WERI-Rb-1 (cell line): ENCODE measurements around the gene CTNS.

Source experiments
- DNase-seq: peaks from one replicate; pipeline ENCODE4 v3.0.0-alpha.2; 2020
- H3K27ac ChIP-seq: fragments of 250-450 bp; sonication (Bioruptor Pico); 2 replicates; pipeline ENCODE4 v1.5.1; 2020; ENCODE audit warnings: mild to moderate bottlenecking, moderate library complexity
- H3K27me3 ChIP-seq: fragments of 250-450 bp; sonication (Bioruptor Pico); 2 replicates; pipeline ENCODE4 v1.5.1; 2021; ENCODE audit warnings: mild to moderate bottlenecking, low read depth, moderate library complexity; ENCODE audit not compliant: insufficient read depth, severe bottlenecking
- H3K36me3 ChIP-seq: fragments of 250-450 bp; sonication (Bioruptor Pico); 2 replicates; pipeline ENCODE4 v1.5.1; 2020; ENCODE audit warnings: mild to moderate bottlenecking, moderate library complexity
- H3K4me3 ChIP-seq: 2 replicates; pipeline ENCODE4 v1.5.1; 2011; ENCODE audit warnings: low read depth, mild to moderate bottlenecking, control low read depth, low read length
- H3K9me3 ChIP-seq: fragments of 250-450 bp; sonication (Bioruptor Pico); 2 replicates; pipeline ENCODE4 v1.5.1; 2021; ENCODE audit warnings: mild to moderate bottlenecking, moderate library complexity; ENCODE audit not compliant: severe bottlenecking
- TF ChIP-seq, protein P1 (sequence below): IDR thresholded peaks from 2 replicates; pipeline ENCODE4 v1.5.1; 2011; ENCODE audit warnings: low read depth, mild to moderate bottlenecking, control low read depth, inconsistent platforms, low read length

The CTNS gene

DNA sequence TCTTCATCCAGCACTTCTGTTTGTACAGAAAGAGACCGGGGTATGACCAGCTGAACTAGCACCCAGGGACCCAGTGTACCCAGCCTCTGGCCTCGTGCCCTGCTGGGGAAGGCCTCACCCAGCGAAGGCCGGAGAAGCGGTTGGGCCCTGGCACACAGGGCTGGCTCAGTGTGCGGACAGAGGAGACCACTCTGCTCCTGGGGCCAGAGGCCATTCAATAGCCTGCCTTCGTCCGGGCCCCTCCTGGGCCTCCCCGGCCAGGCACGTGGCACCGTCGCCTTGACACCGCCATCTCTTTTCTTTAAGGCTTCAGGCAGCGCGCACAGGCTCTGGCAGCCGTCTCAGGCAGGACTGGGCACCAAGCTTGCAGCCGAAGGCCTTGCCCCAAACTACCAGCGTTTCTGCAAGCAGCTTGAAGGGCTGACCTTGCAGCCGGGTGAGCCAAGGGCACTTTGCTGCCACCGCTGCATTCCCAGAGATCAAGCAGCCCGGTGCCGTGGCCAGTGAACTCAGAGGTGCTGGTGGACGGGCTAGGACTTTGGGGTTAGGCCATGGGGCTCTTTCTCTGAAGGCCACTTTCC is 23.8 kb downstream of the CTNS start:
- H3K27me3 ChIP-seq = no peaks in the 10 kb centered on the region
- DNase-seq = no peak
- H3K27ac ChIP-seq = no peak overlapping the region
- peaks cover 34% of the 10 kb centered on the region for H3K36me3 ChIP-seq
- H3K9me3 ChIP-seq = no peaks in the 10 kb centered on the region
- H3K4me3 ChIP-seq = no peak overlapping the region
- TF ChIP-seq, protein P1, sequence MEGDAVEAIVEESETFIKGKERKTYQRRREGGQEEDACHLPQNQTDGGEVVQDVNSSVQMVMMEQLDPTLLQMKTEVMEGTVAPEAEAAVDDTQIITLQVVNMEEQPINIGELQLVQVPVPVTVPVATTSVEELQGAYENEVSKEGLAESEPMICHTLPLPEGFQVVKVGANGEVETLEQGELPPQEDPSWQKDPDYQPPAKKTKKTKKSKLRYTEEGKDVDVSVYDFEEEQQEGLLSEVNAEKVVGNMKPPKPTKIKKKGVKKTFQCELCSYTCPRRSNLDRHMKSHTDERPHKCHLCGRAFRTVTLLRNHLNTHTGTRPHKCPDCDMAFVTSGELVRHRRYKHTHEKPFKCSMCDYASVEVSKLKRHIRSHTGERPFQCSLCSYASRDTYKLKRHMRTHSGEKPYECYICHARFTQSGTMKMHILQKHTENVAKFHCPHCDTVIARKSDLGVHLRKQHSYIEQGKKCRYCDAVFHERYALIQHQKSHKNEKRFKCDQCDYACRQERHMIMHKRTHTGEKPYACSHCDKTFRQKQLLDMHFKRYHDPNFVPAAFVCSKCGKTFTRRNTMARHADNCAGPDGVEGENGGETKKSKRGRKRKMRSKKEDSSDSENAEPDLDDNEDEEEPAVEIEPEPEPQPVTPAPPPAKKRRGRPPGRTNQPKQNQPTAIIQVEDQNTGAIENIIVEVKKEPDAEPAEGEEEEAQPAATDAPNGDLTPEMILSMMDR = no peak

DNA sequence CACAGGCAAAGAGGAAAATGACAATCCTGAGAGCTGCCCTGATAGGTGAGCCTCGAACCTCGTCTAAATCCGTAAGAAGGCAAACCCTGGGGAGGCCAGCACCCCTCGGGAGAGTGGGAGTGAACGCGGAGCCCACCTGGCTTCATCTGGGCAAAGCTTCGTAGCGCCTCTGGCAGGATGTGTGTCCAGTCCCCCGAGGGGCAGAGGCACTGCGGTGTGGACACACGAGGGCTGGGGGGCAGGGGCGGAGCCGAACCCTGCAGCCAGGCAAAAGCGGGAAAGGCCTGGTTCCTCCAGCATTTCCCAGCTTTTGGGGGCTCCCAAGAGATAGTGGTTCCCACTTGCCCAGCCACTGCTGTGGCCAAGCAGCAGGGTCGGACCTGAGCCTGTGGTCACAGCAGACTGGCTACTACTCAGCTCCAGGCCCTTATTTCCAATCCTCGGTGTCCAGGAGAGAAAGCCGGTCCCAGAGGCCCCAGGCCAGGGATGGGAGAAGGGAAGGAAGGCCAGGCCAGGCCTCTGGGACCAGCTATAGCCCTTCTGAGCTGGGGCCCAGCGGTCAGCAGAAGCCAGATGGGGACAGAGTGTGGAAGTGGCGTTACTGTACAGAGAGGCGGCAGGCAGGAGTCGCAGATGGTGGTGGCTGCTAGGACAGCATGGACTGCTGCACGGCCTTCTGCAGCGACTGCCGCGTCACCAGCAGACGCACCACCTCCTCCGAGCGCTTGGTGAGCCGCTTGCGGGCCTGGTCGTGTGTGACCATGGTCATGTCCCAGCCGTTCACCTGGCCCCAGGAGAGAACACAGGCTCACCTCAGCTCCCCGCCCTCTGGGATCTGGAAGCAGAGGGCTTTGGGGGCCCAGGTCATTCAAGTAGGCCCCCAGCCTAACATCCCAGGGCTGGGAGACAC is 26.8 kb downstream of the CTNS start:
- Histone ChIP-seq H3K9me3 (no peaks in the 10 kb centered on the region), H3K27me3 (no peaks in the 10 kb centered on the region), H3K36me3 (peaks cover 35% of the 10 kb centered on the region), H3K27ac (peak overlapping the region; percentile 31; the same call in 1 of the 2 replicates), H3K4me3 (no peak overlapping the region)
- TF ChIP-seq, protein P1 = peak; percentile 18; the same call in 1 of the 2 replicates
- peak; percentile 42 for DNase-seq

DNA sequence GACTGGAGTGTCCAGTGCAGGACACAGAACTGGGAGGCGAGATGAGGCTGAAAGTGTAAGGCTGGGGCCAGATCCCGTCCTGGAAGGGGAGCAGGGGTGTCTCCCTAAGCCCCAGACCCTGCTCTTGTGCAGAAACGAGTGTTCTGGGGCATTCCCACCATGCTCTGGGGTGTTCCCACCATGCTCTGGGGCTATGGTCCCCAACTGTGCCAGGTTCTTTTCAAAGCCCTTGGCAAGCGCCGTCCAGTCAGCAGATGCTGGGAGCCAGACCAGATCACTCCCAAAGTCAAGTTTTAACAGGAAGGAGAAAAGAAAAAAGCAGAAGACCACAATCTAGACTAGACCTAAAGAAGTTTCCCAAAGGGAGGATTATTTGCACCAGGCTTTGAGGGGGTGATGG is 29.3 kb downstream of the CTNS start:
- H3K27ac ChIP-seq = no peak overlapping the region; the same call in 1 of the 2 replicates
- DNase-seq = no peak
- H3K4me3 ChIP-seq = no peak overlapping the region
- no peaks in the 10 kb centered on the region for H3K9me3 ChIP-seq
- peaks cover 43% of the 10 kb centered on the region for H3K36me3 ChIP-seq
- TF ChIP-seq, protein P1 = no peak
- no peaks in the 10 kb centered on the region for H3K27me3 ChIP-seq

DNA sequence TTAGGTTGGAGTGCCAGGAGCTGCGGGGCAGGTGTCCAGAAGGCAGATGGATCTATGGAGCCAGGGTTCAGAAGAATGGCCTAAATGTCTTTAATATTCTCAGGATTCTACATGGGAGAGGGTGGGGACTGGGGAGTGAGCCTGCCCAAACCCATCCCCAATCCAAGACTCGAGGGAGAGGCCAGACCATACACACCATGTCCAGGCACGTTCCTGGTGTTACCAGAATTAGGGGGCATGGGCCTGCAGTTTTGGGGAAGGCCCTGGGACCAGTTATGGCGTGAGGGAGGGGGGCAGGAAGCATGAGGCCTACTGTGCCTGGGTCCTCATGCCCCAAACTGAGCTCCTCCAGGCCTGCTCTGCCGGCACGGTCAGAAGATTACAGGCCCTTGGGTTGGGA is 30.0 kb downstream of the CTNS start:
- no peaks in the 10 kb centered on the region for H3K27me3 ChIP-seq
- DNase-seq = no peak
- TF ChIP-seq, protein P1 = no peak
- no peak overlapping the region for H3K4me3 ChIP-seq
- peak overlapping the region; percentile 96 for H3K27ac ChIP-seq
- H3K36me3 ChIP-seq = peaks cover 36% of the 10 kb centered on the region
- H3K9me3 ChIP-seq = no peaks in the 10 kb centered on the region

DNA sequence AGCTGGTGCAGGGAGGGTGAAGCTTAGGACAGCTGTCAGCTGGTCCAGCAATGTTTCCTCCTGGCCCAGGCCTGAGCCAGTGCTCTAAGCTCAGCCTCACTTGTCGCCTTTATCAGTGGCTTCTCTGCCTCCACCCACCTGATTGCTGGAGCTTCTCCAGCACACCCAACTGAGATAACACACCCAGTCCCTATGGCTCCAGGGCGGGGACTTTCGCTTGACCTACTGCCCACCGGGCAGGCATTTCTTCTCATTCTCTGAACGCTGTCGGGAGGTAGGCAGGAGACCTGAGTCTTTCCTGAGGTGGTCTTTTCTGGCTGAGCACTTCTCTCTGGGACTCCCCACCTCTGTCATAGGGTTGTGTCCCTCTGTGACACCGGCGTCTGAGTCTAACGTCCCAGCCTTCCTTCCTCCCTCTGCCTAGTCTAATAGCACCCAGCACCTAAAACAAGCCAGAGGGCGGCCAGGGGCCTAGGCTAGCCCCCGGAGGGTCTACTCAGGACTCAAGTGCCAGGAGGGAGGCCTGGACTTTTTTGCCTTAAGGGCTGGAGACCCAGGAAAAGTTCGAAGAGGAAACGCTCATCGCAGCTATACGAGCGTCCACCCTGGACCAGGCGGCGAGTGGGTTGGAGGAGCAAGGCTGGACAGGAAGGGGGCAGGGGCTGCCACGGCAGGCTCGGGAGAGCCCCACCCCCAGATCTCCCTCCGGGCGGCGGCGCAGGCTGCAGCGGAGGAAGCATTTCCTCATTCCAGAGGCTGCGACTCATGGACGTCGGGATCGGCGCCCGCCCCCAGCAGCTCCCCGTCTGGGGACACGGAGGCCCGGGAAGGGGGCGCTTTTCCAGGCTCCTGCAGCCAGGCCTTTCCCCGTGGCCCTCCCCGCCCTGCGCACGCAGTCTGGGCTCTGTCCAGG is 31.1 kb downstream of the CTNS start:
- peak overlapping the region; percentile 96 for H3K27ac ChIP-seq
- peak overlapping the region; percentile 80 for H3K4me3 ChIP-seq
- DNase-seq = peak; percentile 76
- no peaks in the 10 kb centered on the region for H3K9me3 ChIP-seq
- peaks cover 33% of the 10 kb centered on the region for H3K36me3 ChIP-seq
- H3K27me3 ChIP-seq = no peaks in the 10 kb centered on the region
- TF ChIP-seq, protein P1 = no peak
